GM12872 (cell line): ENCODE results near the gene ADGRV1.

Source experiments
- CTCF ChIP-seq: IDR thresholded peaks from 3 replicates; pipeline ENCODE4 v1.5.1; 2011; ENCODE audit warnings: low read depth, mild to moderate bottlenecking, low read length, moderate library complexity; ENCODE audit not compliant: insufficient read depth

Gene ADGRV1

DNA sequence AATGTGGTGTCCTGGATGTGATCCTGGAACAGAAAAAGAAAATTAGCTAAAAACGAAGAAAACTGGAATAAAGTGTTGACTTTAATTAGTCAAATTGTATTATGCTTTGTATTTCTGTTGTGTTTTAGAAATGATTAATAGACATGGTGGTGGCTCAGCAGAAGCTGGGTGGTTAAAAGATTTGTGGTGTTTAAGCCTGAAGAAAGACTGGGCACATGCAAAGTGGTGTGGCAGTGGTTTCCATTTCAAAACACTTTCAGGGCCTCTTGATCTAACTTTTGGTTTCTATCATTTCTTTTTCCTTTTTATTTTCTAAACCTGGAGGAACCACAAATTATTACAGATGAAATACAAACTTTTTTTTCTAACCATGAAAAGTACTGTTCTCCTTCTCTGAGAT is 44.1 kb downstream of the ADGRV1 start:
- TF ChIP-seq CTCF: no peak

- TF ChIP-seq CTCF: peak; percentile 39; the same call in 1 of the 3 replicates
Observed at GRCh38 chr5:90606539-90606938, 47.9 kb downstream of the ADGRV1 start.

DNA sequence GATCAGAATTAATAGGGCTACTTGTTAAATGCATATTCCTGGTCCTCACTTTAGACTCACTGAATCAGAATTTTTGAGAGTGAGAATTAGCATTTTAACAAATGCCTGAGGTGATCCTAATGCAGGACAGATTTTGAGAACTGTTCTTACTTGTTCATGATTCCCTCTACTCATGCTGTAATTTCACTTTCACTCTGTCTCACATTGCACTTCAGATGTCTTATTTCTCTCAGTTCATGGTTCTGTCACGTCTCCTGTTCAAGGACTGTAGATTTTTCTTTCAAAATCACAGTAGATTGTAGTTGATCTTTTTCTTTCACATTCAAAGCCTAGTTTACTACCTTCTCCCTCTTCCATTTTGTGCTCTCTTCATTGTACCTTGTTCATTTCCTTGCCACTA is 54.3 kb downstream of the ADGRV1 start:
- no peak for TF ChIP-seq CTCF

DNA sequence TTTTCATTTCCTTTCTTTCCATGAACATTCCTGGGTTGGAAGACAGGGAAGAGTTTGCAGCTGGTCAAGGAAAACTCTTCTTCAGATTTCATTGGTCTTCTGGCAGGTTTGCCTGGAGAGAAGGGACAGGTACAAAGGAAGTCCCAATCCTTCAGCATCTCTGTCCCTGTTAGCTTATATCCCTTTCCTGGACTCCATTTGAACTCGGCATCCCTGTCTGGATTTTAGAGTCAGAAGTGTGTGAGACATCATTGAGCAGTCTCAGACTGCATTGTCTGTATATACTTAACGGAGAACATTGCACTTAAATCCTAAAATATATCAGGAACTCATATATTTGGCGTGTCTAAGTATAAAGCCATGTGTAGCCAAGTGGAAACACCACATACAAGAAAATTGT is 54.9 kb downstream of the ADGRV1 start:
- no peak for TF ChIP-seq CTCF

- no peak for TF ChIP-seq CTCF
Observed at GRCh38 chr5:90613918-90614504, 55.4 kb downstream of the ADGRV1 start.

DNA sequence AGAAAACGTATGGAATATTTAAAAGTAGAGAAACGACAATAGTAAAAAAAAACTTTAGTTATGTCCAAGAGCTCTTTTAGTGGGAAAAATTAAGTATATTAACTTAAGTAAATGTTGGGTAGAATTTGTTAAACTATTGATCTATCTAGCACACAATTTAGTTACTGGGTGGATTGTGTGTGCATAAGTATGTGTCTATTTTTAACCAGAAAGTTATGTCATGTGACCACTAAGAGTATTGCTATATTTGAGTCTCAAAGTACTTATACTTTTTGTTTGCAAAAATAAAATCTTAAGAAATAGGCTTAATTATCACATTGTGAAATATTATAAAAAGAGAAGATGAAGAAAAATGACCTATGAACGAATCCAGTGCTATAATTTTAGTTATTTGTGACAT is 56.8 kb downstream of the ADGRV1 start:
- TF ChIP-seq CTCF: no peak

DNA sequence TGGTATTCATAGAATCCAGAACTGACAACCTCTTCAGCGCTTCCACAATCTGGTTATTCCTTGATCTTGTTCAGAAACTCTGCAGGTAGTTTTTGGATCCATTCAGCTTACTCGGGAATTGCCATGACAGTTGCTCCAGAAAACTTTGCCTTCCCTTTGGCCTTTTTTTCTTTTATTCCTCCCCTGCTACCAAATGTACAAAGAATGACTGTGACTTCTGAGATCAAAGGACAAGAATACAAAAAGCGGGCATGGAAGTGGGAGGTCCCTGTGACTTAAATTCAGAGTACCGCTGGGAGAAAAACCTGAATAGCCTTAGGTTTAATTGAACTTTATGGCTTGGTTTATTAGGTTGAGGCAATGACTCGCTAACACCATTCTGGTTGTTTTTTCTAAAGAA is 59.5 kb downstream of the ADGRV1 start:
- no peak for TF ChIP-seq CTCF
